ENCODE results near the gene HSPA8.

Gene HSPA8

DNA sequence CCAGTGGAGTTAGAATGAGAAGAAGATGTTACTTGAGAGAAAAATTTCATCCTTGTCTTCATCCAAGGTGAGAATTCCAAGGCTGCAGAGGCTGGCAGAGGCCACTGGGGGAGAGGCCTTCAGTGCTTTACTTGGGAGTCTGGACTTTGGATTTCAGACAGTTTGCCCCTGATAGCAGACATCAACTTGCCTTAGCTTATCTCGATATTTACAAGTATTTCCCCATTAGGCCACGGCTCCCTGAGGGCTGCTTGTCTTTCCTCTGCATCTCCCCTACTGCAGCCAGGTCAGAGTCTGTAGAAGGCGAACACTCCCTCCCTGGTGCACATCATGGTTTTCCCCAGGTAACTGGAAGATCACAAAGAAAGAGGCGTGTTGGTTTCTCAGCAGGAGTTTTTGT lies 50.4 kb downstream of the HSPA8 start:
- H3K27me3 ChIP-seq, result peaks cover 61% of the 10 kb centered on the region
- no peaks in the 10 kb centered on the region for H3K36me3 ChIP-seq
- TF ChIP-seq, protein P1, sequence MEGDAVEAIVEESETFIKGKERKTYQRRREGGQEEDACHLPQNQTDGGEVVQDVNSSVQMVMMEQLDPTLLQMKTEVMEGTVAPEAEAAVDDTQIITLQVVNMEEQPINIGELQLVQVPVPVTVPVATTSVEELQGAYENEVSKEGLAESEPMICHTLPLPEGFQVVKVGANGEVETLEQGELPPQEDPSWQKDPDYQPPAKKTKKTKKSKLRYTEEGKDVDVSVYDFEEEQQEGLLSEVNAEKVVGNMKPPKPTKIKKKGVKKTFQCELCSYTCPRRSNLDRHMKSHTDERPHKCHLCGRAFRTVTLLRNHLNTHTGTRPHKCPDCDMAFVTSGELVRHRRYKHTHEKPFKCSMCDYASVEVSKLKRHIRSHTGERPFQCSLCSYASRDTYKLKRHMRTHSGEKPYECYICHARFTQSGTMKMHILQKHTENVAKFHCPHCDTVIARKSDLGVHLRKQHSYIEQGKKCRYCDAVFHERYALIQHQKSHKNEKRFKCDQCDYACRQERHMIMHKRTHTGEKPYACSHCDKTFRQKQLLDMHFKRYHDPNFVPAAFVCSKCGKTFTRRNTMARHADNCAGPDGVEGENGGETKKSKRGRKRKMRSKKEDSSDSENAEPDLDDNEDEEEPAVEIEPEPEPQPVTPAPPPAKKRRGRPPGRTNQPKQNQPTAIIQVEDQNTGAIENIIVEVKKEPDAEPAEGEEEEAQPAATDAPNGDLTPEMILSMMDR (IDR thresholded peaks at IDR 0.05), result no peak
- no peak overlapping the region for H3K4me3 ChIP-seq (ENCODE audit: low read depth in 1 of 2, low read length in 1 of 2)
- H3K9me3 ChIP-seq, result no peaks in the 10 kb centered on the region
- H3K27ac ChIP-seq, result no peak overlapping the region
- no peaks in the 10 kb centered on the region for H3K4me1 ChIP-seq (ENCODE audit: control insufficient read depth in 1 of 2, insufficient read depth in 1 of 2, low read depth in 1 of 2, low read length in 1 of 2)
